H1 (cell line): Measurements from ENCODE around the gene KLHL26. TPM values are rescaled to one million over a fixed set of nuclear protein-coding genes. Genes with fewer than 3 reads are reported as not detected.

Source experiments
- ASH2L ChIP-seq: fragments of 200-600, 300-600 bp; sonication (generic); IDR thresholded peaks from one replicate; pipeline ENCODE4 v1.7.1; 2017; ENCODE audit warnings: low read length
- BCL11A ChIP-seq, 2 experiments: IDR thresholded peaks; one replicate each; pipeline ENCODE4 v1.6.1; 2011; ENCODE audit warnings: low read depth in 2 of 2, low read length in 2 of 2, mild to moderate bottlenecking in 2 of 2
- JUND ChIP-seq: IDR thresholded peaks from 2 replicates; pipeline ENCODE4 v1.6.1; 2011; ENCODE audit warnings: mild to moderate bottlenecking, improper control_type of control experiment, low read length
- KDM4A ChIP-seq: IDR thresholded peaks from one replicate; pipeline ENCODE4 v1.7.1; 2012; ENCODE audit warnings: low read depth, mild to moderate bottlenecking, moderate library complexity, low read length, inconsistent platforms; ENCODE audit not compliant: severe bottlenecking
- NANOG ChIP-seq: IDR thresholded peaks from 2 replicates; pipeline ENCODE4 v1.6.1; 2011; ENCODE audit warnings: low read length, low read depth, mild to moderate bottlenecking, inconsistent platforms; ENCODE audit not compliant: insufficient read depth, poor library complexity, severe bottlenecking
- POU5F1 ChIP-seq: IDR thresholded peaks from 2 replicates; pipeline ENCODE4 v1.6.1; 2011; ENCODE audit warnings: low read depth, mild to moderate bottlenecking, low read length, moderate library complexity
- RFX5 ChIP-seq: IDR thresholded peaks from 2 replicates; pipeline ENCODE4 v1.6.1; 2011; ENCODE audit warnings: low read depth, low read length, improper control_type of control experiment, borderline replicate concordance
- TBP ChIP-seq: IDR thresholded peaks from 2 replicates; pipeline ENCODE4 v1.6.1; 2011; ENCODE audit warnings: low read depth, low read length, improper control_type of control experiment
- polyA plus RNA-seq, 7 experiments: library from polyadenylated mRNA; depleted of rRNA in 3 of 7; stranded (reverse) in 5 of 7; unstranded in 2 of 7; fragments of >200 nt in 5 of 7; fragments of 200-250 nt in 2 of 7; gene quantifications; 1 replicate in 5 of 7; 2 replicates in 1 of 7; 4 replicates in 1 of 7; pipeline versions ENCODE4 v1.2.1 to v1.2.3, GENCODE V29; 2011 to 2013; ENCODE audit warnings: missing spikeins in 2 of 7, mixed read lengths in 2 of 7
- total RNA-seq: library from RNA; stranded (reverse); fragmentation: NEBNext Ultra II Directional; extraction: Animal tissue kit (Norgen Biotek cat#: 25700); gene quantifications from 2 replicates; pipeline ENCODE4 v1.2.1, GENCODE V29; 2021
- TF ChIP-seq, protein P1 (sequence below): fragments of 300-600 bp; sonication (generic); IDR thresholded peaks from 2 replicates; pipeline ENCODE4 v1.7.1; 2012; ENCODE audit warnings: low read length, moderate library complexity, mild to moderate bottlenecking, inconsistent platforms; ENCODE audit not compliant: insufficient replicate concordance
- TF ChIP-seq, protein P2 (sequence below): IDR thresholded peaks from 2 replicates; pipeline ENCODE4 v1.6.1; 2011; ENCODE audit warnings: low read depth, mild to moderate bottlenecking, low read length; ENCODE audit not compliant: insufficient read depth

Gene KLHL26
- total and polyA plus RNA-seq, 2 of the 8 experiments (the other 6 are each of a cell fraction or from before 2014, with no cell fraction given) = 2.2 to 8.8 TPM

DNA sequence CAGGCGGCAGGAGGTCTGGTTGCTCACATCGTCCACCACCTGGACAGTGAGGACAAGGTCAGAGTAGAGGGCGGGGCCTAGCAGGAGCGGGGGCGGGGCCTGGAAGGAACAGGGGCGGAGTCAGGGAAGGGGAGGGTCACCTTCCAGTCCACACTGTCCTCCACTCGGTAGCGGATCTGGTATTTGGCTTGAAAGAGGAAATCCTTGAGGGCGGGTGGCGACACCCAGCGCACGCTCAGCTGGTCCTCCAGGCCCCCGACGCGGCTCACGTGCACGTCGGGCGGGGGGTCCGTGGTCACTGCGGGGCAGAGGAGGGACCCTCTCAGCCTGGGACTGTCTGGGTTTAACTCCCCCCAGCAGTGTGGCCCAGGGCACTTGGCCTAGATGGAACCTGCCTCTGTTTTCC lies 40.1 kb upstream of the KLHL26 start (continued):
- TF ChIP-seq, protein P1, sequence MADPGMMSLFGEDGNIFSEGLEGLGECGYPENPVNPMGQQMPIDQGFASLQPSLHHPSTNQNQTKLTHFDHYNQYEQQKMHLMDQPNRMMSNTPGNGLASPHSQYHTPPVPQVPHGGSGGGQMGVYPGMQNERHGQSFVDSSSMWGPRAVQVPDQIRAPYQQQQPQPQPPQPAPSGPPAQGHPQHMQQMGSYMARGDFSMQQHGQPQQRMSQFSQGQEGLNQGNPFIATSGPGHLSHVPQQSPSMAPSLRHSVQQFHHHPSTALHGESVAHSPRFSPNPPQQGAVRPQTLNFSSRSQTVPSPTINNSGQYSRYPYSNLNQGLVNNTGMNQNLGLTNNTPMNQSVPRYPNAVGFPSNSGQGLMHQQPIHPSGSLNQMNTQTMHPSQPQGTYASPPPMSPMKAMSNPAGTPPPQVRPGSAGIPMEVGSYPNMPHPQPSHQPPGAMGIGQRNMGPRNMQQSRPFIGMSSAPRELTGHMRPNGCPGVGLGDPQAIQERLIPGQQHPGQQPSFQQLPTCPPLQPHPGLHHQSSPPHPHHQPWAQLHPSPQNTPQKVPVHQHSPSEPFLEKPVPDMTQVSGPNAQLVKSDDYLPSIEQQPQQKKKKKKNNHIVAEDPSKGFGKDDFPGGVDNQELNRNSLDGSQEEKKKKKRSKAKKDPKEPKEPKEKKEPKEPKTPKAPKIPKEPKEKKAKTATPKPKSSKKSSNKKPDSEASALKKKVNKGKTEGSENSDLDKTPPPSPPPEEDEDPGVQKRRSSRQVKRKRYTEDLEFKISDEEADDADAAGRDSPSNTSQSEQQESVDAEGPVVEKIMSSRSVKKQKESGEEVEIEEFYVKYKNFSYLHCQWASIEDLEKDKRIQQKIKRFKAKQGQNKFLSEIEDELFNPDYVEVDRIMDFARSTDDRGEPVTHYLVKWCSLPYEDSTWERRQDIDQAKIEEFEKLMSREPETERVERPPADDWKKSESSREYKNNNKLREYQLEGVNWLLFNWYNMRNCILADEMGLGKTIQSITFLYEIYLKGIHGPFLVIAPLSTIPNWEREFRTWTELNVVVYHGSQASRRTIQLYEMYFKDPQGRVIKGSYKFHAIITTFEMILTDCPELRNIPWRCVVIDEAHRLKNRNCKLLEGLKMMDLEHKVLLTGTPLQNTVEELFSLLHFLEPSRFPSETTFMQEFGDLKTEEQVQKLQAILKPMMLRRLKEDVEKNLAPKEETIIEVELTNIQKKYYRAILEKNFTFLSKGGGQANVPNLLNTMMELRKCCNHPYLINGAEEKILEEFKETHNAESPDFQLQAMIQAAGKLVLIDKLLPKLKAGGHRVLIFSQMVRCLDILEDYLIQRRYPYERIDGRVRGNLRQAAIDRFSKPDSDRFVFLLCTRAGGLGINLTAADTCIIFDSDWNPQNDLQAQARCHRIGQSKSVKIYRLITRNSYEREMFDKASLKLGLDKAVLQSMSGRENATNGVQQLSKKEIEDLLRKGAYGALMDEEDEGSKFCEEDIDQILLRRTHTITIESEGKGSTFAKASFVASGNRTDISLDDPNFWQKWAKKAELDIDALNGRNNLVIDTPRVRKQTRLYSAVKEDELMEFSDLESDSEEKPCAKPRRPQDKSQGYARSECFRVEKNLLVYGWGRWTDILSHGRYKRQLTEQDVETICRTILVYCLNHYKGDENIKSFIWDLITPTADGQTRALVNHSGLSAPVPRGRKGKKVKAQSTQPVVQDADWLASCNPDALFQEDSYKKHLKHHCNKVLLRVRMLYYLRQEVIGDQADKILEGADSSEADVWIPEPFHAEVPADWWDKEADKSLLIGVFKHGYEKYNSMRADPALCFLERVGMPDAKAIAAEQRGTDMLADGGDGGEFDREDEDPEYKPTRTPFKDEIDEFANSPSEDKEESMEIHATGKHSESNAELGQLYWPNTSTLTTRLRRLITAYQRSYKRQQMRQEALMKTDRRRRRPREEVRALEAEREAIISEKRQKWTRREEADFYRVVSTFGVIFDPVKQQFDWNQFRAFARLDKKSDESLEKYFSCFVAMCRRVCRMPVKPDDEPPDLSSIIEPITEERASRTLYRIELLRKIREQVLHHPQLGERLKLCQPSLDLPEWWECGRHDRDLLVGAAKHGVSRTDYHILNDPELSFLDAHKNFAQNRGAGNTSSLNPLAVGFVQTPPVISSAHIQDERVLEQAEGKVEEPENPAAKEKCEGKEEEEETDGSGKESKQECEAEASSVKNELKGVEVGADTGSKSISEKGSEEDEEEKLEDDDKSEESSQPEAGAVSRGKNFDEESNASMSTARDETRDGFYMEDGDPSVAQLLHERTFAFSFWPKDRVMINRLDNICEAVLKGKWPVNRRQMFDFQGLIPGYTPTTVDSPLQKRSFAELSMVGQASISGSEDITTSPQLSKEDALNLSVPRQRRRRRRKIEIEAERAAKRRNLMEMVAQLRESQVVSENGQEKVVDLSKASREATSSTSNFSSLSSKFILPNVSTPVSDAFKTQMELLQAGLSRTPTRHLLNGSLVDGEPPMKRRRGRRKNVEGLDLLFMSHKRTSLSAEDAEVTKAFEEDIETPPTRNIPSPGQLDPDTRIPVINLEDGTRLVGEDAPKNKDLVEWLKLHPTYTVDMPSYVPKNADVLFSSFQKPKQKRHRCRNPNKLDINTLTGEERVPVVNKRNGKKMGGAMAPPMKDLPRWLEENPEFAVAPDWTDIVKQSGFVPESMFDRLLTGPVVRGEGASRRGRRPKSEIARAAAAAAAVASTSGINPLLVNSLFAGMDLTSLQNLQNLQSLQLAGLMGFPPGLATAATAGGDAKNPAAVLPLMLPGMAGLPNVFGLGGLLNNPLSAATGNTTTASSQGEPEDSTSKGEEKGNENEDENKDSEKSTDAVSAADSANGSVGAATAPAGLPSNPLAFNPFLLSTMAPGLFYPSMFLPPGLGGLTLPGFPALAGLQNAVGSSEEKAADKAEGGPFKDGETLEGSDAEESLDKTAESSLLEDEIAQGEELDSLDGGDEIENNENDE = no peak
- TF ChIP-seq POU5F1 (no peak), NANOG (no peak), RFX5 (no peak), ASH2L (no peak), JUND (no peak), BCL11A (IDR thresholded peaks at IDR 0.05; ENCODE audit: low read depth in 2 of 2, low read length in 2 of 2) (no peak), TBP (no peak), KDM4A (no peak)
- TF ChIP-seq, protein P2, sequence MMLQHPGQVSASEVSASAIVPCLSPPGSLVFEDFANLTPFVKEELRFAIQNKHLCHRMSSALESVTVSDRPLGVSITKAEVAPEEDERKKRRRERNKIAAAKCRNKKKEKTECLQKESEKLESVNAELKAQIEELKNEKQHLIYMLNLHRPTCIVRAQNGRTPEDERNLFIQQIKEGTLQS = no peak
